ENCODE data around the gene COX8A. TPM values are rescaled to one million over a fixed set of nuclear protein-coding genes. Genes with fewer than 3 reads are reported as not detected.

Gene COX8A
- total and polyA plus RNA-seq, 2 donors (not counting 1 experiment from before 2014, with no cell fraction given) = 99.0 to 244 TPM

DNA sequence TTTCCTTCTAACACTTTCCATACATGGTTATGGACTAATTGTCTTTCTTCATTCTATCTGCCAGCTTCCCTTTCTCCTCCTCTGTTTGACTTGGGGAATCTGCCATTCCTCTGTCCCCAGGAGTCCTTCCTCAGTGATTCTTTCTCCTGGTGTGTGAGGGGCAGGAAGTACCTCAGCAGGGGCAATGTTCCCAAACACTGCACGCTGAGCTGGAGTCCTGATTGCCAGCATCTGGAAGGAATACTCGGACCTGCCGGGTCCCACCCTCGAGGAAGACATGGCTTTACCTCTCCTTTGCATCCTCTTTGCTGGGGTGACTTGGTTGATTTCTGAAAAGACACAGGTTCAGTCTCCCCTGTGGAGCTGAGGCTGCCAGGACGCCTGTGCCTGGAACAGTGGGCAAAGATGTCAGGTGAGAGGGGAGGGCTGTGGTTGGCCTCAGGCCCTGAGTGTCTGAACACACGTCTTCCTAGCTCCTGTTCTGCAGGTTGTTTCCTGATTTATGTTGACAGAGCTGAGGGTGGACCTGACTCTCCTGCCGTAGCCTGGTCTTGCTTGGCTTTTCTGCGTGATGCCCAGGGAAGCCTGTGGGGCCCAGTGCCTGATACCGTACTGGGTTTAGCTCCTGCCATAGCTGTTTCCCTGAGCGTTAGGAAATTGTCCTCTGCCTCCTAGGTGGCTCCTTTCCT is 4.3 kb downstream of the COX8A start:
- H3K9me3 Mint-ChIP-seq (ENCODE audit: insufficient read depth) = no peaks in the 10 kb centered on the region
- no peak for TF ChIP-seq EZH2 (IDR thresholded peaks at IDR 0.05; ENCODE audit: borderline replicate concordance, insufficient read depth, low read depth, low read length, poor library complexity, severe bottlenecking)
- TF ChIP-seq, protein P1, sequence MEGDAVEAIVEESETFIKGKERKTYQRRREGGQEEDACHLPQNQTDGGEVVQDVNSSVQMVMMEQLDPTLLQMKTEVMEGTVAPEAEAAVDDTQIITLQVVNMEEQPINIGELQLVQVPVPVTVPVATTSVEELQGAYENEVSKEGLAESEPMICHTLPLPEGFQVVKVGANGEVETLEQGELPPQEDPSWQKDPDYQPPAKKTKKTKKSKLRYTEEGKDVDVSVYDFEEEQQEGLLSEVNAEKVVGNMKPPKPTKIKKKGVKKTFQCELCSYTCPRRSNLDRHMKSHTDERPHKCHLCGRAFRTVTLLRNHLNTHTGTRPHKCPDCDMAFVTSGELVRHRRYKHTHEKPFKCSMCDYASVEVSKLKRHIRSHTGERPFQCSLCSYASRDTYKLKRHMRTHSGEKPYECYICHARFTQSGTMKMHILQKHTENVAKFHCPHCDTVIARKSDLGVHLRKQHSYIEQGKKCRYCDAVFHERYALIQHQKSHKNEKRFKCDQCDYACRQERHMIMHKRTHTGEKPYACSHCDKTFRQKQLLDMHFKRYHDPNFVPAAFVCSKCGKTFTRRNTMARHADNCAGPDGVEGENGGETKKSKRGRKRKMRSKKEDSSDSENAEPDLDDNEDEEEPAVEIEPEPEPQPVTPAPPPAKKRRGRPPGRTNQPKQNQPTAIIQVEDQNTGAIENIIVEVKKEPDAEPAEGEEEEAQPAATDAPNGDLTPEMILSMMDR (IDR thresholded peaks at IDR 0.05) = no peak
- Histone ChIP-seq H3K4me3 (ENCODE audit: control extremely low read depth in 1 of 5, extremely low read depth in 1 of 5, insufficient read depth in 1 of 5, low read depth in 2 of 5, low read length in 4 of 5) (no peak overlapping the region), H3K27me3 (replicated peaks in 1 of 4; ENCODE audit: control extremely low read depth in 1 of 4, control insufficient read depth in 3 of 4, insufficient read depth in 4 of 4, low read length in 3 of 4) (no peaks in the 10 kb centered on the region), H3K27ac (ENCODE audit: low read length in 2 of 2) (no peak overlapping the region), H3K4me1 (ENCODE audit: control insufficient read depth in 2 of 2, insufficient read depth in 2 of 2, low read length in 2 of 2) (peaks cover 15 to 41% of the 10 kb centered on the region in 2 donors), H4K20me1 (ENCODE audit: control insufficient read depth, insufficient read depth, low read length, poor library complexity, severe bottlenecking) (no peaks in the 10 kb centered on the region), H3K79me2 (ENCODE audit: control insufficient read depth, insufficient read depth, low read length) (peaks cover 33% of the 10 kb centered on the region), H3K9ac (ENCODE audit: low read length) (no peak overlapping the region), H3K9me3 (ENCODE audit: control extremely low read depth in 1 of 3, control insufficient read depth in 2 of 3, insufficient read depth in 1 of 3, low read length in 2 of 3) (no peaks in the 10 kb centered on the region), H3K36me3 (replicated peaks in 1 of 2; ENCODE audit: control extremely low read depth in 1 of 2, control insufficient read depth in 1 of 2, extremely low read depth in 1 of 2, insufficient read depth in 2 of 2, low read length in 1 of 2) (peaks cover 0 to 6% of the 10 kb centered on the region in 2 experiments), H3K4me2 (replicated peaks; ENCODE audit: low read depth, low read length, poor library complexity, severe bottlenecking) (no peak overlapping the region), H2AFZ (ENCODE audit: insufficient read depth, low read depth, low read length, poor library complexity, severe bottlenecking) (no peak overlapping the region)
- H3K4me1 Mint-ChIP-seq = peaks cover 42% of the 10 kb centered on the region
- ChIA-PET CTCF (interaction anchor here (0.5 kb wide), 1 partner anchor 197 kb away, joined by 3 read pairs; no protein-coding TSS in a partner anchor), POLR2A (interaction anchor here (0.7 kb wide), 1 partner anchor 17 kb away, joined by 5 read pairs; no protein-coding TSS in a partner anchor)
- intact Hi-C loops (cut with micrococcal nuclease) = loop anchor here (10.0 kb wide), 1 partner anchor 94 kb away; no protein-coding TSS in a partner anchor
- ATAC-seq (ENCODE audit: low read depth) = no peak
- no peak for DNase-seq
- no peaks in the 10 kb centered on the region for H3K27me3 Mint-ChIP-seq
- H3K27ac Mint-ChIP-seq = no peak overlapping the region
- 92% methylated on average over 5 of the region's 10 CpGs for WGBS (ENCODE audit: insufficient coverage)
- H3K4me3 Mint-ChIP-seq = no peak overlapping the region

DNA sequence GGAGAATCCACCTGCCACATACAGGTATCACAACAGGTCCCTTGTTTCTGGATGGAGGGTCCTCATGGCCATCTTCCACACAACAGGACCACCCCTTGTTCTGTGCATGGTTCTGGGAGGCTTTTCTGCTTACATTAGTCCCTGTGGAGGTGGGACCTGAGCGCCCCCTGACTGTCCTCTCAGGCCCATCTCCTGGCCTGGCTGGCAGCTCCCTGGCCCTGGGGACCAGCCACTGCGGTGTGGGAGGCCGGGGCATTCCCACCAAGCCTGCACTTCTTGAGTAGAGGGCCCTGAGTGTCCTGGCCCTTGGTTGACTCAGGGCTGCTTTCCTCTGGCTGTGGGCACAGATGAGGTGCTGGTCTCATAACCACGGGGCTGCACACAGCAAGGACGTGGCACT is 5.0 kb downstream of the COX8A start:
- no peak for ATAC-seq (ENCODE audit: low read depth)
- CTCF ChIA-PET = no interaction called here
- Histone ChIP-seq H3K79me2 (ENCODE audit: control insufficient read depth, insufficient read depth, low read length) (peaks cover 29% of the 10 kb centered on the region), H3K4me2 (replicated peaks; ENCODE audit: low read depth, low read length, poor library complexity, severe bottlenecking) (no peak overlapping the region), H2AFZ (ENCODE audit: insufficient read depth, low read depth, low read length, poor library complexity, severe bottlenecking) (no peak overlapping the region), H3K27ac (ENCODE audit: low read length in 2 of 2) (no peak overlapping the region), H3K4me3 (ENCODE audit: control extremely low read depth in 1 of 5, extremely low read depth in 1 of 5, insufficient read depth in 1 of 5, low read depth in 2 of 5, low read length in 4 of 5) (no peak overlapping the region), H3K9me3 (ENCODE audit: control extremely low read depth in 1 of 3, control insufficient read depth in 2 of 3, insufficient read depth in 1 of 3, low read length in 2 of 3) (no peaks in the 10 kb centered on the region), H3K27me3 (replicated peaks in 1 of 4; ENCODE audit: control extremely low read depth in 1 of 4, control insufficient read depth in 3 of 4, insufficient read depth in 4 of 4, low read length in 3 of 4) (no peaks in the 10 kb centered on the region), H3K36me3 (replicated peaks in 1 of 2; ENCODE audit: control extremely low read depth in 1 of 2, control insufficient read depth in 1 of 2, extremely low read depth in 1 of 2, insufficient read depth in 2 of 2, low read length in 1 of 2) (peaks cover 0 to 6% of the 10 kb centered on the region in 2 experiments), H3K4me1 (ENCODE audit: control insufficient read depth in 2 of 2, insufficient read depth in 2 of 2, low read length in 2 of 2) (peaks cover 15 to 36% of the 10 kb centered on the region in 2 donors), H4K20me1 (ENCODE audit: control insufficient read depth, insufficient read depth, low read length, poor library complexity, severe bottlenecking) (no peaks in the 10 kb centered on the region), H3K9ac (ENCODE audit: low read length) (no peak overlapping the region)
- H3K4me3 Mint-ChIP-seq = no peak overlapping the region
- WGBS (ENCODE audit: insufficient coverage) = 91% methylated on average over 4 of the region's 5 CpGs
- intact Hi-C loops (cut with micrococcal nuclease) = loop anchor here (10.0 kb wide), 1 partner anchor 95 kb away; no protein-coding TSS in a partner anchor
- peaks cover 36% of the 10 kb centered on the region for H3K4me1 Mint-ChIP-seq
- DNase-seq = no peak
- no peak overlapping the region for H3K27ac Mint-ChIP-seq
- POLR2A ChIA-PET = no interaction called here
- TF ChIP-seq, protein P1 (IDR thresholded peaks at IDR 0.05) = no peak
- no peak for TF ChIP-seq EZH2 (IDR thresholded peaks at IDR 0.05; ENCODE audit: borderline replicate concordance, insufficient read depth, low read depth, low read length, poor library complexity, severe bottlenecking)
- H3K27me3 Mint-ChIP-seq = no peaks in the 10 kb centered on the region
- no peaks in the 10 kb centered on the region for H3K9me3 Mint-ChIP-seq (ENCODE audit: insufficient read depth)
